Mononuclear cell (primary cell): ENCODE measurements around the gene SLC22A3. TPM values are rescaled to one million over a fixed set of nuclear protein-coding genes. Genes with fewer than 3 reads are reported as not detected.
"Not testable (repeated sequence)": the region's sequence is repeated elsewhere in the genome, so short reads cannot be mapped to it uniquely, and the experiment has no call there.

ENCODE experiments used
- H3K27me3 ChIP-seq: 2 replicates; pipeline ENCODE4 v1.6.0; 2011; ENCODE audit warnings: low read length, control low read depth; ENCODE audit not compliant: insufficient read depth
- H3K4me1 ChIP-seq: 2 replicates; pipeline ENCODE4 v1.5.1; 2011; ENCODE audit warnings: mild to moderate bottlenecking, low read length, control low read depth; ENCODE audit not compliant: insufficient read depth
- H3K4me3 ChIP-seq: 2 replicates; pipeline ENCODE4 v1.5.1; 2011; ENCODE audit warnings: mild to moderate bottlenecking, low read length, moderate library complexity
- H3K9me3 ChIP-seq: 2 replicates; pipeline ENCODE4 v1.5.1; 2011; ENCODE audit warnings: low read depth, mild to moderate bottlenecking, control low read depth, low read length
- total RNA-seq: library from RNA; depleted of rRNA; stranded (reverse); fragments of >200 nt; gene quantifications from one replicate; pipeline ENCODE4 v1.2.3, GENCODE V29; 2012

Gene SLC22A3
- total RNA-seq, 1 donor = not detected

GRCh38 chr6:160450849-160451248, 102.7 kb downstream of the SLC22A3 start:
- Histone ChIP-seq H3K4me3 (no peak overlapping the region), H3K9me3 (no peaks in the 10 kb centered on the region), H3K27me3 (no peaks in the 10 kb centered on the region), H3K4me1 (peaks cover 4% of the 10 kb centered on the region)

DNA sequence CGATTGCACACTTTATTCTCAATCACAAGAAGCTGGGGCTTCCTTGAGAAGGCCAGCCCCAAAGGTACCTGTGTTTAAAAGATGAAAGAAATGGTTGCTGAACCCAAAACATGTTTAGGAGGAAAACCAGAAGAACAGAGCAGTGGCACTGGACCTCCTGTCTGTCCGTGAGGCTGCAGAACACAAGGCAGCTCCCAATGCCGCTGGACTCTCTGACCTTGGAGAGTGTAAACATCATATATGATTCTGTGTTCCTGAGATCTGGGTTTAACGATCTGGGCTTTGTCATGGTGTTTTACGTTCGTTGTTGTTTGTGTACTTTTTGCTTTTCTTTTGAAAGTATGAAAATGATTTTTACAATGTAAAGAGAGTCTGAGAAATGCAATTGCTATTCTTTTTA, 106.1 kb downstream of the SLC22A3 start:
- no peaks in the 10 kb centered on the region for H3K27me3 ChIP-seq
- no peaks in the 10 kb centered on the region for H3K9me3 ChIP-seq
- peaks cover 28% of the 10 kb centered on the region for H3K4me1 ChIP-seq
- H3K4me3 ChIP-seq = no peak overlapping the region

GRCh38 chr6:160455081-160455480, 106.9 kb downstream of the SLC22A3 start:
- Histone ChIP-seq H3K4me3 (no peak overlapping the region), H3K27me3 (no peaks in the 10 kb centered on the region), H3K9me3 (no peaks in the 10 kb centered on the region), H3K4me1 (peaks cover 36% of the 10 kb centered on the region)

GRCh38 chr6:160455541-160456213, 107.5 kb downstream of the SLC22A3 start:
- Histone ChIP-seq H3K4me1 (peaks cover 41% of the 10 kb centered on the region), H3K9me3 (no peaks in the 10 kb centered on the region), H3K4me3 (no peak overlapping the region), H3K27me3 (no peaks in the 10 kb centered on the region)

- no peaks in the 10 kb centered on the region for H3K27me3 ChIP-seq
- H3K4me1 ChIP-seq = peaks cover 46% of the 10 kb centered on the region
- H3K9me3 ChIP-seq = no peaks in the 10 kb centered on the region
- H3K4me3 ChIP-seq = no peak overlapping the region
Measured at GRCh38 chr6:160456214-160456546, 108.0 kb downstream of the SLC22A3 start.

GRCh38 chr6:160457823-160458222, 109.6 kb downstream of the SLC22A3 start:
- peaks cover 62% of the 10 kb centered on the region for H3K4me1 ChIP-seq
- H3K4me3 ChIP-seq = no peak overlapping the region
- no peaks in the 10 kb centered on the region for H3K9me3 ChIP-seq
- H3K27me3 ChIP-seq = no peaks in the 10 kb centered on the region

GRCh38 chr6:160461641-160462040, 113.5 kb downstream of the SLC22A3 start:
- no peaks in the 10 kb centered on the region for H3K9me3 ChIP-seq
- peaks cover 78% of the 10 kb centered on the region for H3K4me1 ChIP-seq
- no peak overlapping the region for H3K4me3 ChIP-seq
- H3K27me3 ChIP-seq = peaks cover 12% of the 10 kb centered on the region

DNA sequence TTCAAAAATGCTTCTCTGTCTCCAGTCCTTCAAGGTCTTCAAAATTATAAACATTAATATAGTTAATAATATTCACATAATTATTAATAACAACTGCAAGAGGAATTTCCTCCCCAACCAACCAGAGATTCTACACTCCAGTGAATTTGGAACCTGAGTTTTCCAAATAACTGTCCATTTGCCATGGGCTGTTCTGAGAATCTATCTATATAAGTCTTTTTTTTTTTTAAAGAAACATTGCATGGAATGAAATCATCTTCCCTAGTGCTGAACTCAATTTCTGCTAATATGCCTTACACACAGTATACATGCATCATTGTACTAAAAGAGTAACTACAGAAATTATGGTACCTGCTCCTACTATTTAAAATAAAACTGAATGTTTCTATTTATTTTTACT, 113.9 kb downstream of the SLC22A3 start:
- no peaks in the 10 kb centered on the region for H3K9me3 ChIP-seq
- peaks cover 76% of the 10 kb centered on the region for H3K4me1 ChIP-seq
- H3K27me3 ChIP-seq = peaks cover 12% of the 10 kb centered on the region
- no peak overlapping the region for H3K4me3 ChIP-seq

GRCh38 chr6:160462551-160463109, 114.5 kb downstream of the SLC22A3 start:
- H3K9me3 ChIP-seq = no peaks in the 10 kb centered on the region
- H3K4me3 ChIP-seq = no peak overlapping the region
- H3K4me1 ChIP-seq = peaks cover 71% of the 10 kb centered on the region
- peaks cover 12% of the 10 kb centered on the region for H3K27me3 ChIP-seq

DNA sequence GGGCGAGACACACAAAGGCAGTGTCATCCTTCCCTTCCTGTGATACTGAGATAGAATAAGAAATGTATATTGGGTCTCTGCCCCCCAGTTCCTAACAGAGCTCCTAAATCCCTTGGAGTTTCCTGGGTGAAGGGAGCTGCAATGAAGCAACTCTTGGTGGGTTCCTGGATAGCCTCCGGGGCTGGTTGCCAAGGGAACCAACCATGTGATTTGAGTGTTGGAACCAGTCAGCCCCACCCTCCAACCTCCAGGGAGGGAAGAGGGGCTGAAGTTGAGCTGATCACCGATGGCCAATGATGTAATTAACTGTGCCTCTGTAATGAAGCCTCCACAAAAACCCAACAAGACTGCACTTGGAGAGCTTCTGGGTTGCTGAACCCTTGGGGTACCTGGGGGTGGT, 116.6 kb downstream of the SLC22A3 start:
- peaks cover 52% of the 10 kb centered on the region for H3K4me1 ChIP-seq

GRCh38 chr6:160467261-160467871, 119.2 kb downstream of the SLC22A3 start:
- H3K4me3 ChIP-seq, H3K9me3 ChIP-seq: not testable (repeated sequence)
- Histone ChIP-seq H3K4me1 (peaks cover 30% of the 10 kb centered on the region), H3K27me3 (peaks cover 12% of the 10 kb centered on the region)

More for the DNA sequence above, 116.6 kb downstream of the SLC22A3 start:
- H3K4me3 ChIP-seq = no peak overlapping the region
- no peaks in the 10 kb centered on the region for H3K9me3 ChIP-seq
- H3K27me3 ChIP-seq = peaks cover 12% of the 10 kb centered on the region

GRCh38 chr6:160469153-160469552, 121.0 kb downstream of the SLC22A3 start:
- Histone ChIP-seq H3K27me3 (peaks cover 7% of the 10 kb centered on the region), H3K9me3 (no peaks in the 10 kb centered on the region), H3K4me3 (no peak overlapping the region), H3K4me1 (peaks cover 13% of the 10 kb centered on the region)

- H3K27me3 ChIP-seq, H3K9me3 ChIP-seq, H3K4me1 ChIP-seq, H3K4me3 ChIP-seq: not testable (repeated sequence)
Measured at GRCh38 chr6:160476056-160476455, 127.9 kb downstream of the SLC22A3 start.

GRCh38 chr6:160477072-160477471, 128.9 kb downstream of the SLC22A3 start:
- not testable (repeated sequence) for H3K4me3 ChIP-seq, H3K4me1 ChIP-seq

DNA sequence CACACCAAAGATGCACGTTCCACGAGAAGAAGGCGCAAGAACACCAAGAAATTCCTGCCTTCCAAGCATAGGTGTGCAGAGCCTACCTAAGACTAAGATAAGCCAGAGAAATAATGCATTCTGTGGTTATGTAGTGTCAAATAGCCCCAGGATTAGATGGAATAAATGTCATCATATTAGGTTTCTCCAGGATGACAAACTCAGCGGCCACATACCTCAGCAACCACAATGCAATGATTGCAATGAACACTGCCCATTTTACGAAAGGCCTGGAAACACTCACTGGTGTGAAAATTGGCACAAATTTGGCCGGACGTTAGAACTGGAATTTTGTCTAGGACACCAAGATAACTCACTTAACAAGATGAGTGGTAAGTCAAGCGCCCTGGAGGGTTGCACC, 129.7 kb downstream of the SLC22A3 start:
- Histone ChIP-seq H3K9me3 (no peaks in the 10 kb centered on the region), H3K27me3 (peaks cover 4% of the 10 kb centered on the region), H3K4me3 (no peak overlapping the region), H3K4me1 (no peaks in the 10 kb centered on the region)

More at GRCh38 chr6:160477072-160477471, 128.9 kb downstream of the SLC22A3 start:
- not testable (repeated sequence) for H3K27me3 ChIP-seq, H3K9me3 ChIP-seq

GRCh38 chr6:160487116-160487515, 138.9 kb downstream of the SLC22A3 start:
- Histone ChIP-seq H3K9me3 (no peaks in the 10 kb centered on the region), H3K4me1 (no peaks in the 10 kb centered on the region), H3K4me3 (no peak overlapping the region), H3K27me3 (no peaks in the 10 kb centered on the region)
